HEK293T (cell line): ENCODE data around the gene ZBTB34.

Experiments
- CTCF ChIA-PET: fragments of 350-600 bp; formaldehyde crosslinking; extraction: SDS; loops from one replicate; lab custom pipeline; 2021; ENCODE audit warnings: antibody characterized with exemption, inconsistent platforms; lab: Yijun Ruan, JAX
- POLR2A ChIA-PET: fragments of 350-600 bp; formaldehyde crosslinking; extraction: SDS; loops from one replicate; lab custom pipeline; 2020; ENCODE audit warnings: antibody characterized with exemption, inconsistent platforms; lab: Yijun Ruan, JAX
- DNase-seq: peaks from one replicate; pipeline ENCODE4 v3.0.0; 2012; ENCODE audit warnings: mixed read lengths; ENCODE audit errors: extremely low spot score
- ARNT ChIP-seq: fragments of 450-650 bp; IDR thresholded peaks from 2 replicates; pipeline ENCODE4 v1.6.1; 2017; ENCODE audit warnings: mild to moderate bottlenecking
- BHLHE40 ChIP-seq: fragments of 450-650 bp; IDR thresholded peaks from 2 replicates; pipeline ENCODE4 v1.6.1; 2016; ENCODE audit warnings: mild to moderate bottlenecking, moderate library complexity, borderline replicate concordance
- CTBP1 ChIP-seq: fragments of 450-650 bp; IDR thresholded peaks from 2 replicates; pipeline ENCODE4 v1.6.1; 2016; ENCODE audit warnings: borderline replicate concordance
- ELF4 ChIP-seq: fragments of 450-650 bp; IDR thresholded peaks from 2 replicates; pipeline ENCODE4 v1.6.1; 2017; ENCODE audit warnings: antibody characterized with exemption
- FOXA1 ChIP-seq: fragments of 450-650 bp; IDR thresholded peaks from 2 replicates; pipeline ENCODE4 v1.6.1; 2016; ENCODE audit warnings: mild to moderate bottlenecking
- FOXK2 ChIP-seq: fragments of 450-650 bp; IDR thresholded peaks from 2 replicates; pipeline ENCODE4 v1.6.1; 2016; ENCODE audit warnings: mild to moderate bottlenecking
- FOXM1 ChIP-seq: fragments of 450-650 bp; IDR thresholded peaks from 2 replicates; pipeline ENCODE4 v1.6.1; 2017; ENCODE audit warnings: mild to moderate bottlenecking, borderline replicate concordance
- HDGF ChIP-seq: fragments of 450-650 bp; IDR thresholded peaks from 2 replicates; pipeline ENCODE4 v1.6.1; 2017; ENCODE audit warnings: antibody characterized with exemption, borderline replicate concordance
- L3MBTL2 ChIP-seq: fragments of 450-650 bp; conservative IDR thresholded peaks from 2 replicates; pipeline ENCODE4 v1.6.1; 2016; ENCODE audit warnings: mild to moderate bottlenecking
- LEF1 ChIP-seq: fragments of 450-650 bp; IDR thresholded peaks from 2 replicates; pipeline ENCODE4 v1.6.1; 2017; ENCODE audit warnings: mild to moderate bottlenecking, borderline replicate concordance
- NFRKB ChIP-seq: fragments of 450-650 bp; IDR thresholded peaks from 2 replicates; pipeline ENCODE4 v1.6.1; 2016; ENCODE audit warnings: mild to moderate bottlenecking, moderate library complexity
- PKNOX1 ChIP-seq: fragments of 450-650 bp; IDR thresholded peaks from 2 replicates; pipeline ENCODE4 v1.6.1; 2016
- SP1 ChIP-seq: fragments of 450-650 bp; IDR thresholded peaks from 2 replicates; pipeline ENCODE4 v1.6.1; 2017
- SUZ12 ChIP-seq: fragments of 450-650 bp; IDR thresholded peaks from 2 replicates; pipeline ENCODE4 v1.6.1; 2016; ENCODE audit warnings: mild to moderate bottlenecking
- TARDBP ChIP-seq: fragments of 450-650 bp; IDR thresholded peaks from 2 replicates; pipeline ENCODE4 v1.6.1; 2016
- ZNF384 ChIP-seq: fragments of 450-650 bp; IDR thresholded peaks from 2 replicates; pipeline ENCODE4 v1.6.1; 2016

Gene ZBTB34

GRCh38 chr9:126852086-126852688 is 8.3 kb upstream of the ZBTB34 start:
- TF ChIP-seq CTBP1 (no peak), FOXA1 (no peak), SUZ12 (no peak), FOXM1 (no peak), HDGF (no peak), LEF1 (no peak), ARNT (no peak), NFRKB (no peak), SP1 (no peak), BHLHE40 (no peak), ZNF384 (no peak), ELF4 (no peak), L3MBTL2 (no peak), FOXK2 (no peak), TARDBP (no peak), PKNOX1 (no peak)
- DNase-seq, result no peak
- ChIA-PET POLR2A (interaction anchor here (1.0 kb wide), 1 partner anchor 11 kb away, joined by 3 read pairs; no protein-coding TSS in a partner anchor), CTCF (no interaction called here)

GRCh38 chr9:126853667-126854066 is 6.8 kb upstream of the ZBTB34 start:
- TF ChIP-seq CTBP1 (no peak), ARNT (no peak), PKNOX1 (no peak), SP1 (no peak), ELF4 (no peak), SUZ12 (no peak), LEF1 (no peak), FOXA1 (no peak), L3MBTL2 (no peak), ZNF384 (no peak), HDGF (no peak), FOXM1 (no peak), BHLHE40 (no peak), FOXK2 (no peak), NFRKB (no peak), TARDBP (no peak)
- POLR2A ChIA-PET, result no interaction called here
- CTCF ChIA-PET, result no interaction called here
- no peak for DNase-seq

GRCh38 chr9:126854734-126855133 is 5.7 kb upstream of the ZBTB34 start:
- DNase-seq, result no peak
- POLR2A ChIA-PET, result interaction anchor here (0.6 kb wide), 1 partner anchor 15 kb away, joined by 3 read pairs; no protein-coding TSS in a partner anchor
- CTCF ChIA-PET, result no interaction called here
- TF ChIP-seq FOXA1 (no peak), NFRKB (no peak), SUZ12 (no peak), FOXK2 (no peak), ZNF384 (no peak), ELF4 (no peak)

- DNase-seq, result no peak
- TF ChIP-seq FOXA1 (no peak), ELF4 (no peak), FOXK2 (no peak), FOXM1 (no peak), NFRKB (no peak), SP1 (no peak), TARDBP (no peak), HDGF (no peak), ZNF384 (no peak), PKNOX1 (no peak)
- ChIA-PET CTCF (no interaction called here), POLR2A (no interaction called here)
Measured at GRCh38 chr9:126856326-126856877, 4.0 kb upstream of the ZBTB34 start.

- CTCF ChIA-PET, result no interaction called here
- TF ChIP-seq ZNF384 (no peak), ARNT (no peak), L3MBTL2 (no peak), SP1 (no peak), NFRKB (no peak), ELF4 (no peak), FOXA1 (no peak), TARDBP (no peak), FOXM1 (no peak)
- DNase-seq, result no peak
- POLR2A ChIA-PET, result no interaction called here
Measured at GRCh38 chr9:126857261-126857960, 3.0 kb upstream of the ZBTB34 start.

- TF ChIP-seq BHLHE40 (no peak), ARNT (no peak), LEF1 (no peak), FOXA1 (no peak), TARDBP (no peak), SP1 (no peak), L3MBTL2 (no peak), FOXK2 (no peak), ELF4 (no peak), NFRKB (no peak), ZNF384 (no peak)
- POLR2A ChIA-PET, result interaction anchor here (0.7 to 1.3 kb wide), 4 partner anchors 9 to 273 kb away, joined by 3 to 4 read pairs (median 4); partner anchors contain the start of gene ZBTB43
- DNase-seq, result no peak
- CTCF ChIA-PET, result no interaction called here
Measured at GRCh38 chr9:126859111-126859510, 1.3 kb upstream of the ZBTB34 start.
